A673 (cell line): Measurements from ENCODE around the gene HACD1. TPM values are rescaled to one million over a fixed set of nuclear protein-coding genes. Genes with fewer than 3 reads are reported as not detected.

Experiments
- BruUV-seq: library from RNA; stranded (reverse); fragments of 400-500 nt; replicated peaks from 2 replicates; lab custom pipeline; 2021; lab: Mats Ljungman, UMichigan
- CTCF ChIA-PET: fragments of 300-600 bp; sonication (Branson Sonifier 250); formaldehyde crosslinking; loops from one replicate; lab custom pipeline; 2022; ENCODE audit warnings: antibody characterized with exemption; lab: Charles Lee
- POLR2A ChIA-PET: fragments of 300-600 bp; sonication (Branson Sonifier 250); formaldehyde crosslinking; loops from one replicate; lab custom pipeline; 2022; ENCODE audit warnings: antibody characterized with exemption; ENCODE audit not compliant: low non-redundant PET; lab: Charles Lee
- DNase-seq: peaks from one replicate; pipeline ENCODE4 v3.0.0-alpha.2; 2015; ENCODE audit warnings: low spot score
- H3K27ac ChIP-seq: fragments of 200-600 bp; sonication (generic); 2 replicates; pipeline ENCODE4 v1.5.1; 2016; ENCODE audit warnings: mixed run types, low read depth, mild to moderate bottlenecking, mixed read lengths, antibody characterized with exemption, low read length; ENCODE audit not compliant: poor library complexity, severe bottlenecking
- H3K27me3 ChIP-seq: fragments of 200-600 bp; sonication (generic); replicated peaks from 2 replicates; pipeline ENCODE4 v1.6.1; 2017; ENCODE audit warnings: mixed run types, low read depth, mild to moderate bottlenecking, mixed read lengths, antibody characterized with exemption, low read length; ENCODE audit not compliant: insufficient read depth, poor library complexity
- H3K36me3 ChIP-seq: fragments of 200-600 bp; sonication (generic); 2 replicates; pipeline ENCODE4 v1.6.1; 2016; ENCODE audit warnings: mixed run types, mild to moderate bottlenecking, mixed read lengths, antibody characterized with exemption, low read length; ENCODE audit not compliant: insufficient read depth, poor library complexity, severe bottlenecking
- H3K4me1 ChIP-seq: fragments of 200-600 bp; sonication (generic); 2 replicates; pipeline ENCODE4 v1.6.1; 2017; ENCODE audit warnings: mixed run types, mild to moderate bottlenecking, mixed read lengths, antibody characterized with exemption, low read length; ENCODE audit not compliant: insufficient read depth, poor library complexity, severe bottlenecking
- H3K4me3 ChIP-seq: fragments of 200-600 bp; sonication (generic); 2 replicates; pipeline ENCODE4 v1.5.1; 2016; ENCODE audit warnings: low read depth, mixed run types, mild to moderate bottlenecking, mixed read lengths, low read length; ENCODE audit not compliant: poor library complexity, severe bottlenecking
- H3K9me3 ChIP-seq: fragments of 200-600 bp; sonication (generic); 2 replicates; pipeline ENCODE4 v1.6.1; 2016; ENCODE audit warnings: mixed run types, low read depth, mild to moderate bottlenecking, mixed read lengths, antibody characterized with exemption, low read length; ENCODE audit not compliant: poor library complexity, severe bottlenecking
- CTCF ChIP-seq: fragments of 300-800, 200-600 bp; sonication (generic); conservative IDR thresholded peaks from 2 replicates; pipeline ENCODE4 v1.5.1; 2017; ENCODE audit warnings: low read depth, mild to moderate bottlenecking, antibody characterized with exemption, low read length, moderate library complexity, mixed read lengths
- EZH2 ChIP-seq: fragments of 200-600 bp; sonication (generic); IDR thresholded peaks from 2 replicates; pipeline ENCODE4 v1.6.1; 2017; ENCODE audit warnings: borderline replicate concordance, low read depth, mild to moderate bottlenecking, mixed read lengths, antibody characterized with exemption, low read length; ENCODE audit not compliant: poor library complexity, severe bottlenecking
- intact Hi-C: fragments of 100-400 bp; cut with micrococcal nuclease; formaldehyde crosslinking; loops from one replicate; pipeline ENCODE4 v1.10.0; 2022; ENCODE audit not compliant: unreplicated experiment
- total RNA-seq: library from RNA; stranded (reverse); gene quantifications from 2 replicates; pipeline ENCODE4 v1.2.3, GENCODE V29; 2021

The HACD1 gene
- total RNA-seq, 1 experiment from 2014 or later, result 14.1 TPM

- Histone ChIP-seq H3K4me3 (no peak overlapping the region), H3K36me3 (no peaks in the 10 kb centered on the region), H3K27me3 (no peaks in the 10 kb centered on the region), H3K9me3 (no peaks in the 10 kb centered on the region), H3K27ac (no peak overlapping the region), H3K4me1 (peaks cover 9% of the 10 kb centered on the region)
- DNase-seq, result no peak
- no TSS peak for BruUV-seq
- no peak for TF ChIP-seq EZH2
- no peak for TF ChIP-seq CTCF
- intact Hi-C loops, result loop anchor here (1.0 to 10.0 kb wide), 4 partner anchors 136 to 630 kb away; partner anchors contain the start of gene CACNB2
- CTCF ChIA-PET, result no interaction called here
- POLR2A ChIA-PET, result no interaction called here
Observed at GRCh38 chr10:17607060-17607459, 10.1 kb downstream of the HACD1 start.

- H3K36me3 ChIP-seq, result no peaks in the 10 kb centered on the region
- H3K4me1 ChIP-seq, result peaks cover 9% of the 10 kb centered on the region
- H3K9me3 ChIP-seq, result no peaks in the 10 kb centered on the region
- CTCF ChIA-PET, result interaction anchor here (0.7 kb wide), 1 partner anchor 86 kb away, joined by 4 read pairs; no protein-coding TSS in a partner anchor
- H3K27me3 ChIP-seq, result no peaks in the 10 kb centered on the region
- H3K27ac ChIP-seq, result no peak overlapping the region
- H3K4me3 ChIP-seq, result no peak overlapping the region
- POLR2A ChIA-PET, result no interaction called here
- TF ChIP-seq CTCF (no peak), EZH2 (no peak)
- intact Hi-C loops, result loop anchor here (1.0 to 10.0 kb wide), 4 partner anchors 137 to 631 kb away; partner anchors contain the start of gene CACNB2
- no TSS peak for BruUV-seq
- no peak for DNase-seq
Observed at GRCh38 chr10:17606547-17607040, 10.6 kb downstream of the HACD1 start.

GRCh38 chr10:17605936-17606335 is 11.2 kb downstream of the HACD1 start:
- ChIA-PET POLR2A (no interaction called here), CTCF (interaction anchor here (0.7 kb wide), 1 partner anchor 85 kb away, joined by 4 read pairs; no protein-coding TSS in a partner anchor)
- peaks cover 9% of the 10 kb centered on the region for H3K4me1 ChIP-seq
- H3K27ac ChIP-seq, result no peak overlapping the region
- no peaks in the 10 kb centered on the region for H3K9me3 ChIP-seq
- H3K27me3 ChIP-seq, result no peaks in the 10 kb centered on the region
- no peak overlapping the region for H3K4me3 ChIP-seq
- intact Hi-C loops, result loop anchor here (5.0 to 10.0 kb wide), 3 partner anchors 266 to 631 kb away; partner anchors contain the start of gene CACNB2
- TF ChIP-seq EZH2 (no peak), CTCF (no peak)
- DNase-seq, result no peak
- no peaks in the 10 kb centered on the region for H3K36me3 ChIP-seq
- no TSS peak for BruUV-seq
